GM23338 (cell line): ENCODE measurements around the gene CELA2B.
"Not testable (repeated sequence)": the region's sequence is repeated elsewhere in the genome, so short reads cannot be mapped to it uniquely, and the experiment has no call there.

Experiments used
- CREB1 ChIP-seq: fragments of 250-450 bp; sonication (Bioruptor Pico); IDR thresholded peaks from 2 replicates; pipeline ENCODE4 v1.5.0; 2020; ENCODE audit warnings: low read depth, mild to moderate bottlenecking, moderate library complexity
- CTCF ChIP-seq, 2 experiments: fragments of 200-600 bp in 1 of 2; sonication (generic) in 1 of 2; conservative IDR thresholded peaks; 2 replicates each; pipeline versions ENCODE4 v1.5.1 to v1.6.1; 2016 to 2017; ENCODE audit warnings: antibody characterized with exemption in 2 of 2, low read depth in 2 of 2, mild to moderate bottlenecking in 2 of 2, moderate library complexity in 1 of 2
- EZH2phosphoT487 ChIP-seq: fragments of 200-600 bp; sonication (generic); IDR thresholded peaks from one replicate; pipeline ENCODE4 v1.8.1; 2018; ENCODE audit warnings: antibody characterized with exemption; ENCODE audit not compliant: unreplicated experiment

- not testable (repeated sequence) for TF ChIP-seq CTCF (conservative IDR thresholded peaks at IDR 0.05; ENCODE audit: low read depth in 2 of 2); EZH2phosphoT487; CREB1
Observed at GRCh38 chr1:15521206-15521906, 45.5 kb downstream of the CELA2B start.
